HAP-1 (cell line): ENCODE data around the gene MSANTD3.
A peak's percentile ranks its signal among the peaks of the same experiment; 100 is the strongest.
"Not testable (repeated sequence)": the region's sequence is repeated elsewhere in the genome, so short reads cannot be mapped to it uniquely, and the experiment has no call there.

ENCODE experiments used
- DNase-seq, 2 experiments: peaks; one replicate each; pipeline ENCODE4 v3.0.0-alpha.2; 2016 to 2020; ENCODE audit warnings: low spot score in 2 of 2
- H3K27me3 ChIP-seq: fragments of 250-450 bp; sonication (Bioruptor Pico); 2 replicates; pipeline ENCODE4 v1.5.1; 2020; ENCODE audit warnings: low read depth, mild to moderate bottlenecking, moderate library complexity
- H3K36me3 ChIP-seq: fragments of 250-450 bp; sonication (Bioruptor Pico); replicated peaks from 2 replicates; pipeline ENCODE4 v1.5.1; 2020; ENCODE audit warnings: mild to moderate bottlenecking
- H3K4me1 ChIP-seq: fragments of 250-450 bp; sonication (Bioruptor Pico); 2 replicates; pipeline ENCODE4 v1.5.1; 2020; ENCODE audit warnings: mild to moderate bottlenecking
- H3K4me3 ChIP-seq: fragments of 250-450 bp; sonication (Bioruptor Pico); 2 replicates; pipeline ENCODE4 v1.5.1; 2020; ENCODE audit warnings: mild to moderate bottlenecking, moderate library complexity
- H3K9me3 ChIP-seq: fragments of 250-450 bp; sonication (Bioruptor Pico); 2 replicates; pipeline ENCODE4 v1.5.1; 2020; ENCODE audit warnings: mild to moderate bottlenecking, moderate library complexity
- in situ Hi-C: fragments of 300-500 bp; cut with MboI; formaldehyde crosslinking; loops from 3 replicates; pipeline ENCODE4 v1.14.3; 2020; ENCODE audit warnings: low sequenced_read_pairs, inconsistent platforms, mixed read lengths

Gene MSANTD3

GRCh38 chr9:100413839-100414420 lies 13.0 kb upstream of the MSANTD3 start:
- no peak for DNase-seq
- in situ Hi-C loops = no loop called here
- H3K27me3 ChIP-seq = peaks cover 5% of the 10 kb centered on the region; the same call in 1 of the 2 replicates
- H3K36me3 ChIP-seq = no peaks in the 10 kb centered on the region
- no peak overlapping the region for H3K4me3 ChIP-seq
- H3K4me1 ChIP-seq = peaks cover 8% of the 10 kb centered on the region
- no peaks in the 10 kb centered on the region for H3K9me3 ChIP-seq

GRCh38 chr9:100417815-100418214 lies 9.1 kb upstream of the MSANTD3 start:
- no peak for DNase-seq
- peaks cover 2% of the 10 kb centered on the region; the same call in 1 of the 2 replicates for H3K4me1 ChIP-seq
- H3K4me3 ChIP-seq = no peak overlapping the region
- peaks cover 5% of the 10 kb centered on the region; the same call in 1 of the 2 replicates for H3K27me3 ChIP-seq
- in situ Hi-C loops = no loop called here
- no peaks in the 10 kb centered on the region for H3K36me3 ChIP-seq
- H3K9me3 ChIP-seq = no peaks in the 10 kb centered on the region

GRCh38 chr9:100419166-100419565 lies 7.8 kb upstream of the MSANTD3 start:
- Histone ChIP-seq H3K36me3 (no peaks in the 10 kb centered on the region), H3K4me1 (peaks cover 2% of the 10 kb centered on the region; the same call in 1 of the 2 replicates), H3K9me3 (no peaks in the 10 kb centered on the region), H3K4me3 (no peak overlapping the region), H3K27me3 (peaks cover 5% of the 10 kb centered on the region; the same call in 1 of the 2 replicates)
- DNase-seq = peak in 1 of 2 experiments; percentile 21
- in situ Hi-C loops = no loop called here

- in situ Hi-C loops, H3K4me3 ChIP-seq, H3K9me3 ChIP-seq, H3K4me1 ChIP-seq, H3K27me3 ChIP-seq, H3K36me3 ChIP-seq, DNase-seq: not testable (repeated sequence)
These were observed 5.8 kb upstream of the MSANTD3 start for GRCh38 chr9:100421116-100421515.

- DNase-seq = no peak
- H3K4me3 ChIP-seq = no peak overlapping the region
- no peaks in the 10 kb centered on the region for H3K36me3 ChIP-seq
- H3K4me1 ChIP-seq = peaks cover 24% of the 10 kb centered on the region
- in situ Hi-C loops = no loop called here
- H3K9me3 ChIP-seq = no peaks in the 10 kb centered on the region
- no peaks in the 10 kb centered on the region for H3K27me3 ChIP-seq
These were observed 1.2 kb upstream of the MSANTD3 start for GRCh38 chr9:100425758-100426157.

- Histone ChIP-seq H3K9me3 (no peaks in the 10 kb centered on the region), H3K4me1 (peaks cover 24% of the 10 kb centered on the region), H3K27me3 (no peaks in the 10 kb centered on the region), H3K36me3 (no peaks in the 10 kb centered on the region), H3K4me3 (peak overlapping the region; percentile 42)
- in situ Hi-C loops = no loop called here
- DNase-seq = no peak
These were observed 784 bp upstream of the MSANTD3 start for GRCh38 chr9:100426189-100426529.

GRCh38 chr9:100427366-100428263 lies 672 bp downstream of the MSANTD3 start:
- in situ Hi-C loops = no loop called here
- no peaks in the 10 kb centered on the region for H3K27me3 ChIP-seq
- no peaks in the 10 kb centered on the region for H3K9me3 ChIP-seq
- peak overlapping the region; percentile 75 for H3K4me3 ChIP-seq
- H3K36me3 ChIP-seq = no peaks in the 10 kb centered on the region; the same call in 1 of the 2 replicates
- peaks cover 24% of the 10 kb centered on the region for H3K4me1 ChIP-seq
- peak; percentile 60 to 79 for DNase-seq

GRCh38 chr9:100428871-100429654 lies 2.1 kb downstream of the MSANTD3 start:
- no peaks in the 10 kb centered on the region; the same call in 1 of the 2 replicates for H3K36me3 ChIP-seq
- no peak overlapping the region for H3K4me3 ChIP-seq
- no peak for DNase-seq
- no peaks in the 10 kb centered on the region for H3K27me3 ChIP-seq
- peaks cover 24% of the 10 kb centered on the region for H3K4me1 ChIP-seq
- no peaks in the 10 kb centered on the region for H3K9me3 ChIP-seq
- in situ Hi-C loops = no loop called here

- no peak for DNase-seq
- in situ Hi-C loops = no loop called here
- H3K4me3 ChIP-seq = no peak overlapping the region
- no peaks in the 10 kb centered on the region for H3K9me3 ChIP-seq
- peaks cover 24% of the 10 kb centered on the region for H3K4me1 ChIP-seq
- no peaks in the 10 kb centered on the region; the same call in 1 of the 2 replicates for H3K36me3 ChIP-seq
- no peaks in the 10 kb centered on the region for H3K27me3 ChIP-seq
These were observed 3.5 kb downstream of the MSANTD3 start for GRCh38 chr9:100430286-100430940.

GRCh38 chr9:100431886-100432285 lies 4.9 kb downstream of the MSANTD3 start:
- H3K4me1 ChIP-seq = peaks cover 11% of the 10 kb centered on the region
- in situ Hi-C loops = no loop called here
- H3K4me3 ChIP-seq = no peak overlapping the region
- DNase-seq = no peak
- H3K27me3 ChIP-seq = no peaks in the 10 kb centered on the region
- H3K9me3 ChIP-seq = no peaks in the 10 kb centered on the region
- H3K36me3 ChIP-seq = no peaks in the 10 kb centered on the region; the same call in 1 of the 2 replicates

GRCh38 chr9:100432736-100433135 lies 5.8 kb downstream of the MSANTD3 start:
- Histone ChIP-seq H3K27me3 (no peaks in the 10 kb centered on the region), H3K4me1 (peaks cover 10% of the 10 kb centered on the region), H3K4me3 (no peak overlapping the region), H3K9me3 (no peaks in the 10 kb centered on the region), H3K36me3 (no peaks in the 10 kb centered on the region; the same call in 1 of the 2 replicates)
- in situ Hi-C loops = no loop called here
- DNase-seq = no peak

GRCh38 chr9:100436571-100436970 lies 9.6 kb downstream of the MSANTD3 start:
- DNase-seq = no peak
- H3K4me3 ChIP-seq = no peak overlapping the region
- H3K9me3 ChIP-seq = no peaks in the 10 kb centered on the region
- no peaks in the 10 kb centered on the region; the same call in 1 of the 2 replicates for H3K36me3 ChIP-seq
- in situ Hi-C loops = no loop called here
- peaks cover 8% of the 10 kb centered on the region for H3K4me1 ChIP-seq
- H3K27me3 ChIP-seq = no peaks in the 10 kb centered on the region
